SH-SY5Y (cell line): ENCODE measurements around the gene ANKRD31.

Experiments
- GATA2 ChIP-seq: IDR thresholded peaks from 2 replicates; pipeline ENCODE4 v1.6.1; 2011; ENCODE audit warnings: mild to moderate bottlenecking, low read depth, low read length
- GATA3 ChIP-seq: IDR thresholded peaks from 2 replicates; pipeline ENCODE4 v1.6.1; 2011; ENCODE audit warnings: low read depth, mild to moderate bottlenecking, low read length, moderate library complexity

The ANKRD31 gene

DNA sequence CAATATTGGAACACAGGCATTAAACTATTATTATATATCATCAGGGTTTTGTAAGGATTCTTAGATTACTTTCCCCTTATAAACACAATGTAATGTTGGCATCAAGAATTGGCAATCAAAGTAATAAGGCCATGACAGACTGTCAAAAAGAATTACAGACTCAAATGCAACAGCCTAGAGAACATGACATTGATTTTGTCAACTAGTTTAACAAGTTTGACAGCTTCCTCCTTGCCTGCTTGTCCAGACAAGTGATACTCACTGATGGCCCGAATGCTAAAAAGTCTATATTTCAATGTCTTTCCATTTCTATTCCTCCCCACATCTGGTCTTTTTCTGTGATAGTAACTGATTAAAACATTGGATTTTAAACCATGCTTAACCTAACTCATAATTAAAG is 6.4 kb upstream of the ANKRD31 start:
- TF ChIP-seq GATA3, result no peak
- no peak for TF ChIP-seq GATA2

DNA sequence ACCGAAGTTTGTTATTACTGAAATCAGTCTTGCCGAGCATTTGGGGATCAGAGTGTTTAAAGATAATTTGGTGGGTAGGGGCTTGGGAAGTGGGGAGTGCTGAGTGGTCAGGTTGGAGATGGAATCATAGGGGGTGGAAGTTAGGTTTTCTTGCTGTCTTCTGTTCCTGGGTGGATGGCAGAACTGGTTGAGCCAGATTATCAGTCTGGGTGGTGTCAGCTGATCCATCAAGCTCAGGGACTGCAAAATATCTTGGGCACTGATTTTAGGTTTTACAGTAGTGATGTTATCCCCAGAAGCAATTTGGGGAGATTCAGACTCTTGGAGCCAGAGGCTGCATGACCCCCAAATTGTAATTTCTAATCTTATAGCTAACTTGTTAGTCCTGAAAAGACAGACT is 5.4 kb upstream of the ANKRD31 start:
- TF ChIP-seq GATA3, result no peak
- TF ChIP-seq GATA2, result no peak

DNA sequence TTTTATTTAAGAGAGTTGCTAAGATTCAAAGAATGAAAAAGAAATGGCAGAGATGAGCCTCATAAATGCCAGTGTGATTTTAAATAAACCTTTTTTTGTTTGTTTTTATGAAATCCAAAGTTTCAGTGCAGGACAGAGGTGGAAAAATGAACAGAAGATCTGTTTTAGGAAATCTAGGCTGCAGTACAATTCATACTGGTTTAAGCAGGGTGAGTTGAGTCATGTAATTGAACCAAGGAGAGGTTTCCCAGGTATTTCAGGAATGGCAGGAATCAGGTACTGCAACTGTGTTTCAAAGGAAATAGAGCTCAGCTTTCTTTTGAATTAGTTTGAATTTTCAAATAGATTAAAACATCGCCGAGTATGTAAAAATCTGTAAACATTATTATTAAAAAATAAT is 3.0 kb upstream of the ANKRD31 start:
- no peak for TF ChIP-seq GATA3
- TF ChIP-seq GATA2, result no peak

DNA sequence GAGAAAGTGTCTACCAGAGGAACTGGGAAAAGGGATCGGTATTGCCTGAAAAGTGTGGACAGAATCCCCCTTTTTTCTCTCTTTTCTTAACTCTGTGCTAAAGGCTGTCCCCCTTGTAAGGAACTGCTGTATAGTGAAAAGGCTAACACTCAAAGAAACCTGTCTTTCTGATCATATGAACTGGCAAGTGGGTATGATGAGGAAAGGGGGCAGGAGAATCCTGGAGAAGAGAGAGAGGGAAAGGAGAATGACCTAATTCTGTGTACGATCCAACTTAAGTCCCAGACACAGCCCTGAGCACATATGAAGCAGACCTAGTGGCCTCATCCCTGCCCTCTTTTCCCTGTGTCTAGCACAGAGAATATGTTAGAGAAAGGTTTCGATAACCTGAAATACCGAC is 967 bp downstream of the ANKRD31 start:
- TF ChIP-seq GATA2 (no peak), GATA3 (no peak)

DNA sequence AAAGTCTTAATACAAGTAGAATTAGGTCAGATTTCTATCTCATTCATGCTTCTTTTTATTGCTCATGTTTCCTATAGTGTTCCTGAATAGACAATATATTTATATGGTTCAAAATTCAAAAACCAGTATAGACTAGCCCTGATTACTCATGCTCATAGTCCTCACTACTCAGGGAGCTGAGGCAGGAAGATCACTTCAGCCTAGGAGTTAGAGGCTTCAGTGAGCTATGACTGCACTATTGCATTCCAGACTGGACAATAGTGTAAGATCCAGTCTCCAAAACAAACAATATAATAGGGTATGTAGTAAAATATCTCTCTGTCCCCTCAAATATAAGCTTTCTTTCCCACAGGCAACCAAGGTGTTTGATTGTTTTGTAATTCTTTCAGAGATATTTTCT is 2.4 kb downstream of the ANKRD31 start:
- TF ChIP-seq GATA2, result no peak
- TF ChIP-seq GATA3, result no peak

DNA sequence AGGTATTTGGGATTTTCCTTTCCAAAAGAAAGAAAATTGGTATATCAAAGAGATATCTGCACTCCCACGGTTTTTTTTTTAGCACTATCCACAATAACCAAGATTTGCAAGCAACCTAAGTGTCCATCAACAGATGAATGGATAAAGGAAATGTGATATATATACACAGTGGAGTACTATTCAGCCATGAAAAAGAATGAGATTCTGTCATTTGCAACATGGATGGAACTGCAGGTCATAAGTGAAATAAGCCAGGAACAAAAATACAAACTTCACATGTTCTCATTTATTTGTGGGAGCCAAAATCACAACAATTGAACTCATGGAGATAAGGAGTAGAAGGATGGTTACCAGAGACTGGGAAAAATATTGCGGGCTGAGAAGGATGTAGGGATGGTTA is 9.8 kb downstream of the ANKRD31 start:
- TF ChIP-seq GATA2 (no peak), GATA3 (no peak)

DNA sequence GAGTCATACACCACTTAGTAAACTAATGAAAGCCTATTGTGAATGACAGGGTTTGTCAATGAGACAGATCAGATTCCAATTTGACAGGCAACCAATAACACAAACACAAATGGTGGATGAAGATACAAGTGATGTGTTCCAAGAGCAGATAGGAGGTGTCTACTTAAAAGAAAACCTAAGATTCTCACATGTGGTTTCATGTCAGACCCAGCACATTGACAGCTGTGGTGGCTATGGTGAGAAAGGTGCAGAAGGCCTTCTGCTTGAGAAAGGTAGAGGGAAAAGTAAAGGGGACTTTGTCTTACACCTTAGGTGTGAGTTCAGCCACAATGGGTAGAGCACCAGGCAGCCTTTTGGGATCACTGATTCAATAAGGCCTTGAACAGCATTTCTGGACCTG is 11.2 kb downstream of the ANKRD31 start:
- TF ChIP-seq GATA2, result no peak
- TF ChIP-seq GATA3, result no peak

DNA sequence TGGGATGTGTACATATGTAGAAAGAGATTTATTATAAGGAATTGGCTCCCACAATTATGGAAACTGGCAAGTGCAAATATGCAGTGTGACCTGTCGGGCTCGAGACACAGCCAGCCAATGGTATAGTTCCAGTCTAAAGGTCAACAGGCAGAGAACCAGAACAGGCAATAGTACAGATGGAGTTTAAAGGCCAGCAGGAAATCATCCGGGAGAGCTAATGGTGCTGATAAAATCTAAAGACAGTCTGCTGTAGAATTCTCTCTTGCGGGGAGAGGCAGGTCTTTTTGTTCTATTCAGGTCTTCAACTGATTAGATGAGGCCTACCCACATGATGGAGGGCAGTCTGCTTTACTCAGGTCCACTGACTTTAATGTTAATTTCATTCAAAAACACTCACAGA is 21.8 kb downstream of the ANKRD31 start:
- TF ChIP-seq GATA3, result no peak
- TF ChIP-seq GATA2, result 0 out of 2 replicates have a peak, but pooled peaks have one; percentile 12

DNA sequence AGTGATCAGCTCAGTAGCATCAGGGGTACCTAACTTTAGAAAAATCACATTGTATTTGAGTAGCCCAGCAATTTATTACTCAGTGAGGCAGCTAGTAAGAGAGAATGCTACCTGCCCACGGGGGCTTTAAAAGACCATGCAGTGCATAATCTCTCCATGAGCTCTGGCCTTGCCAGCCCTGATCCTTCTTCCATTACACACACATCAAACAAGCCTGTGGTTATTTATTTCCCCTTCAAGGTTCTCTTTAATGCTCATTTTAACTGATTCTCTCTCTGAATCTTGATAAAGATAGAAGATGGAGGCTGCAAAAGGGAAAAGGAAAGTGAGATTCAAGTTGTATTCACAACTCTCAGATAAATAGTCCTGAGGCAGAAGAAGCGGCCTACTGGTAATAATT is 22.3 kb downstream of the ANKRD31 start:
- TF ChIP-seq GATA3 (no peak), GATA2 (no peak)

DNA sequence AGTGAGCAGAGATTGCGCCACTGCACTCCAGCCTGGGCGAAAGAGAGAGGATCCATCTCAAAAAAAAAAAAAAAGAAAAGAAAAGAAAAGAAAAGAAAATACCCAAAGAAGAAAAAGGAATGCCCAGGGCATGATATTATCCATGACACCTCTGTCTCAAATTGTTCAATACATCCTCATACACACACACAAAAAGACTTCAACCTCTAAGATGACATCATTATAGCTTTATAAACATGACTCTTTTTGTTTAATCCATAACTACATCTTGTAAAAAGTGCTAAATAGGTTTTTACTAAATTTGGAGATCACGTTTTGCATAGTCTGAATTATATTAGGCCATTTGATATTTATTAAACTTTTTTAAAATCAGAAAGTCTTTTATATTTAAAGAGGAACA is 33.1 kb downstream of the ANKRD31 start:
- TF ChIP-seq GATA2 (no peak), GATA3 (no peak)

DNA sequence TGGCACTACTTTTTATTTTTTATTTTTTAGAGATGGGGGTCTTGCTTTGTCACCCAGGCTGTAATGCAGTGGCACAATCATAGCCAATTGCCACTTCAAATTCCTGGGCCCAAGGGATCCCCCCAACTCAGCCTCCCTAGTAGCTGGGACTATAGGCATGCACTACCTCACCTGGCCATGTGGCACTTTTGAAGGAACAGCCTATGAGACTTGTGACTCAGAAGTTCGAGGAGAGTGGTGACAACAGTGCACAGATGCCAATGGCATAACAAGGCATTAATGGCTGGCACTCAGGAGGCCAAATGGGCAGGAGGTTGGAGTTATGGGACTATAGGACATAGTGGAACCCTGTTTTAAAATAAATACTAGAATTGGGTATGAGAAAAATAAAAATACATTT is 33.7 kb downstream of the ANKRD31 start:
- no peak for TF ChIP-seq GATA2
- TF ChIP-seq GATA3, result no peak

DNA sequence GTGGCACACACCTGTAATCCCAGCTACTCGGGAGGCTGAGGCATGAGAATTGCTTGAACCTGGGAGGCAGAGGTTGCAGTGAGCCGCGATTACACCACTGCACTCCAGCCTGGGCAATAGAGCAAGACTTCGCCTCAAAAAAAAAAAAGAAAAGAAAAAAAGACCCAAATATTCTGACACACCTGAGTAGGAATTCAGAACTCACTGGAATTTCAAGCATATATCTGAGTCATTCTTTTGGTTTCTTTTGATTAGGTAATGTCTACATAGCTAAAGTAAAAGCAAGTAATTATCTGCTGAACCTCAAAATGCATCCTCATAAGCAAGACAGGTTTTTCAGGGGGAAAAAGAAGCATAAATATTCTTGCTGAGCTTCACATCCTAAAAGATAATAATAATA is 35.9 kb downstream of the ANKRD31 start:
- TF ChIP-seq GATA2 (no peak), GATA3 (no peak)

DNA sequence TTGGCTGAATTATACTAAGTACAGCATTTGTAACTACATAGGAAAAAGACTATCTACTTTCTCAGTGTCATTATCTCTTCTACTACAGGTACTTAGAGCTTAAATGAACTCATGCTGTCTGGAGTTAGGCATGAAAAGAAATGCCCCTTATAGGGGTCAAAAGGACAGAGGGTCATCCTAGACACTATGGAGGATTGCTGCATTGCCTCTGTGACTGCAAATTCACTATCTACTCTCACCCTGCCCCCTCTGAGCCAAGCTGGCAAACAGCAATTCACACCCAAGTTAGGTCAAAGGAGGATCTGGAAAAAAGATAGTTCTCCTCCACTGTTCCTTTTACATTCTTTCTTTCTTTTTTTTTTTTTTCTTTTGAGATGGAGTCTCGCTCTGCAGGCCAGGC is 36.7 kb downstream of the ANKRD31 start:
- TF ChIP-seq GATA2, result no peak
- no peak for TF ChIP-seq GATA3

DNA sequence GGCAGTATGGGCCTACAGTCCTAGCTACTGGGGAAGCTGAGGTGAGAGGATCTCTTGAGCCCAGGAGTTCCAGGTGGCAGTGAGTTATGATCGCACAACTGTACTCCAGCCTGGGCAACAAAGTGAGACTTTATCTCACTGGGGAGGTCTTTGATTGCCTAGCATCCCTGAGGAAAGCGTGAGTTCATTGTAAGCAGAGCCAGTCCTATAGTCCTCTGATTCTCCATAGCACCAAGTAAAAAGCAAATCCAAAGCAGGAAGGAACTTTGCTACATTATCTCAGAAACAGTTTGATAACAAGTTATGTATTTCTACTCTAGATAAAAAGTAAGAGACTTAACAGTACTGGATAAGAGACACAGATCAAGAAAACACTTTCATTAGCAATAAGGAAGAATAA is 37.6 kb downstream of the ANKRD31 start:
- TF ChIP-seq GATA2 (no peak), GATA3 (no peak)

DNA sequence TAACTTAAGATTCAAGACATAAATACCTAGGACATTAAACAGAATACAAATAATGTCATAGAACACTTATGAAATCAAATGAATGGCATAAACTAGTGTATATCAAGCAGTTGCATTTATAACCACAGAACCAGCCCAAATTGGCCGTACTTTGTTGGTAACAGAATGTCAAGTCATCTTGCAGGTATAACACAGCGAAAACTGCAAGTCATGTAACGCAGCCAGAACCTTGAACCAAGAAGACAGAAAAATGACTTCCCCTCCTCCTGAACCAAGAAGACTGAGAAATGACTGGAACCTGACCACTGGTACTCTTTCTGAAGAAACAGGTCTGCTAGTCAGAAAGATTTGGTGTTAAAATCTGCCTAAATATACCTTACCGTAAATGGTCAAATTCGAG is 38.9 kb downstream of the ANKRD31 start:
- TF ChIP-seq GATA3, result no peak
- TF ChIP-seq GATA2, result no peak

DNA sequence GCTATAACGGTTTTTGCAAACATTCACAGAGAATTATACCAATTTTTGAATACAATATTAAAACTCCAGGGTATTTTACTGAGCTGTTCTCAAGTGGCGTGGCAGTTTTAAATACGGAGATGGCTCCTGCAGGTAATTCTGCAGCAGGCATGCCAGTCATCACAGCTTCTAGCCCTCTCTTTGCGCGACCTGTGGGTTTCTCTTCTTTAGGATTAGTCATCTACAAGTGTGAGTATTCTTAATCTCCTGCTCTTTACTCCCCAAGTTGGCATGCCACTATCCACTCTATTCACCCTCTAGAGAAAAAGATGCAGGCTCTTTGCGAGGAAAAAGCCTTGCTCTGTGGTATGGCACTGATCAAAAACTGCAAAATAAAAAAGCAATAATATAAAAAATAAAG is 43.9 kb downstream of the ANKRD31 start:
- TF ChIP-seq GATA2, result no peak
- no peak for TF ChIP-seq GATA3
